Urothelium cell line (cell line): ENCODE measurements around the gene PGPEP1.
"Not testable (repeated sequence)": the region's sequence is repeated elsewhere in the genome, so short reads cannot be mapped to it uniquely, and the experiment has no call there.

Source experiments
- DNase-seq: peaks from one replicate; pipeline ENCODE4 v3.0.0; 2011; ENCODE audit warnings: low spot score, mixed read lengths
- FAIRE-seq: peaks from 2 replicates; lab custom pipeline; 2011; peaks lifted over from hg19 to GRCh38; lab: Jason Lieb, UNC

The PGPEP1 gene

DNA sequence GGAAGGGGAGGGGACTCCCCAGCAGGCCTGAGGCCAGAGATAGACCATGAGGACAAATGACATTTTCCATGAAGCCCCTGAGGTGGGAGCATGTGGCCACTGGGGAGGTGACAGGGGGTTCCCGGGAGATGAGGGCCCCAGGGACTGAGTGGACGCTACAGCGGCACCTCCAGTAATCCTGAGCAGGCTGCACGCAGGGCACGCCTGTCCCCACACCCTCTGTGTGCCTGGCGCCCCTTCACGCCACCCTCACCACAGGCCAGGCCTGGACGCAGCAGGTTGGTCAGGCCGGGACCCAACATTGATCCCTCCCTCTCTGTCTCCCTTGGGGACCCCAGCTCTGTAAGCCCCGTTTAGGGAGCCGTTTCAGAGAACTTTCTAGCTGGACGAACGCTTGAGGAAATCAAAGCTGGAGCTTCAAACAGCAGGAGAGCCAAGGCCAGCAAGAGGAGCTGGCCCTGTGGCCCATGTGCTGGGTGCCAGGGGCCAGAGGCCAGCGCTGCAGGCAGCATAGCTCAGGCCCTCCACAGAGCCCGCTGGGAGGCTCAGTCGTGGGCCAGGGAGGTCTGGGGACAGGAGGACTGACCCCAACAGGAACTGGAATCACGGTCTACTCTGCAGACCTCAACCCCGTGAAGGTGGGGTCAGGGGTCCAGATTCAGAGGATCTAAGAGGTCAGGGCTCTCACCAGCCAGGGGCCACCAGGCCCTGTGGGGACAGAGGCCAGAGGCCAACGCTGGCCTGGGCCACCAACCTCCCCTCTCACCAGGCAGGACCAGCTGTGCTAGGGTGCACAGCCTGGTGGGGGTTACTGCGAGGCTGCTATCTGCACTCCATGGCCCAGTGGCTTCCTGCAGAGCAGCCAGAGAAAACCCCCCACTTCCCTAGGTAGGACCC is 32.1 kb upstream of the PGPEP1 start:
- FAIRE-seq, result no peak

DNA sequence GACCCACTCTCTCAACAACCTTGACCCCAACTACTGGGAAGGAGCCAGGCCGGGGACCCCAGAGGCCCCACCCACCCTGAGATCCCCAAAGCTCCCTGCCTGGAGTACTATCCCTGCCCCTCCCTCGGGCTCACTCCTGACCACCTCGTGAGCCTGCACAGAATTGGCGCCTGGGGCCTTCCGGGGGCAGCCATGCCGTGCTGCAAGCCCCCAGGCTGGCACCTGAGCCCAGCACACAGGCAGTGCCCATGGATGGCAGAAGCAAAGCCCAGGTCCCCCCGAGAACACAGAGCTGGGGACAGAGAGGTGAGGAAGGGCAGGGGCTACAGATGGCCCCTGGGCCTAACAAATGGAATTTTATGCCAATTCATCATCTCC is 31.5 kb upstream of the PGPEP1 start:
- DNase-seq, result no peak
- FAIRE-seq, result no peak

More for the DNA sequence above, 32.1 kb upstream of the PGPEP1 start:
- DNase-seq, result no peak

DNA sequence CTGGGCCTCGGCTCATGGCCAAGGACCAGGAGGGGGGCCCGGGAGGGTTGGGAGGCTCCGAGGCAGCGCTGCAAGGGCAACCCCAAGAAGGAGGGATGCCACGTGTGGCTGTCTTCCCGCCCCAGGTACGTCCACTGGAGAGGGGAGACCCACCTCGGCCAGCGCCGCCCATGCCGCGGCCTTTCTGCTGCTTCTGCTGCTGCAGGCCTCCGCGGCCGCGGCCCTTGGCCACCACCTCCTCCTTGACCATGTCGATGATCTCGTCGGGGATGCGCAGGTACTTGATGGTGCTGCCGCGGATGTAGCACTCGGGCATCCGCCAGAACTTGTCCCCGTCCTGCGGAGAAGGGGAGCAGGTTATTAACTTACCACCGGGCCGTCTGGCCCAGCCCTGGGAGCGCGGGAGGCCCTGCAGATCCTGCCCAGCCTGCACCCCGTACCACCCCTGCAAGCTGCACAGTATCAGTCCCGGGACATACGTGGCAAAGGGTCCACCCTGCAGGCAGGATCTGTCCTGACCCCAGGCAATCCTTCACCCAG is 30.8 kb upstream of the PGPEP1 start:
- DNase-seq, result no peak
- no peak for FAIRE-seq

DNA sequence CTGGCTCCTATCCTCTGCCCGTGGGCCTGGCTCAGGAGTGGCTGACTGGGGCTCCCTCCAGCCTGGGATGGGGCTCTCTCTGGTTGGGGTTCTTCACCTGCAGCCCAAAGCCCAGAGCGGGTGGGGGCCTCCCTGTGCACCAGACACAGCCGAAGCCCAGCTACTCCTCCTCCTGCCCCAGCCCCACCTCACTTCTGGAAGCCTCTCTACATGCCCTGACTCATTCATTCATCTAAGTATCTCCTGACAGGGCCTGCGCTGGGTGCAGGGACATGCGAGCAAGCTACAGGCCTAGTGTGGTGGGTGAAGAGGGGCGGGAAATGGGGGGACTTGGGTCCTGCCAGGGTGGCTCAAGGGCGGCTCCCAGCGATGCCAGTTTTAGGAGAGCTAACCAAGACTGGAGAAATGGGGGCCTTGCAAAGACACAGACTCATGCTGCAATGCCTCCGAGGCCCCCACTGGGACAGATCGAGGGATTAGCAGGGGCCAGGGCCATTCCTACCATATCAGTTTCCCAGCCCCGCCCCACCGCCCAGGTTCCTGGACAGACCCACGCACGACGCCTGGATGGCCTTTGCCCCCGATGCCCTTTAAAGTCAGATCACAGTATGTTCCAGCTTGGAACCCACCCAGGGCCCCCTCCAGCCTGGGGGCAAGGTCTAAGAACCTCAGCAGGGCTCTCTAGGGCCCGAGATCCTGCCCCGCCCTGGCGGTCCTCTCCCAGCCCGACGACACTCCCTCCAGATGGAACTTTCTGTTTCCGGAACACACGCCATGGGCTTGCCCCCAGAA is 30.1 kb upstream of the PGPEP1 start:
- no peak for FAIRE-seq
- DNase-seq, result no peak

DNA sequence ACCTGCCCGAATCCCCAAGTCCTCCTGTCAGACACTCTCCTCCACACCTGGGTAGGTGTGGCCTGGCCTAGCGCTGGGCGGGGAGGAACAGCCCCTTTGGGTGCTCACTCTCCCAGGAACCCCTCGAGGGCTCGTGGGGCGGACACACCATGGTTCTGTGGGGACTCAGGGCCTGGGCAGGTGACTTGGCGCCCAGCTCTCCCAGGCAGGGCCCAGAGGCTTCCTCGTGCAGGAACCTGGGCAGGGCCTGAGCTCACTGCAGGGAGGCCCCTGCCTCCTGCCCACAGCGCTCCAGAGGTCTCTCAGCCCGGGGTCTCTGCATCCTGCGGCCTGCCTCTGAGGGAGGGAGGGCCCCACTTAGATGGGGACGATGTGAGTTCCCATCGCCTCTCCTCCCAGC is 29.4 kb upstream of the PGPEP1 start:
- DNase-seq (no peak), FAIRE-seq (no peak)

DNA sequence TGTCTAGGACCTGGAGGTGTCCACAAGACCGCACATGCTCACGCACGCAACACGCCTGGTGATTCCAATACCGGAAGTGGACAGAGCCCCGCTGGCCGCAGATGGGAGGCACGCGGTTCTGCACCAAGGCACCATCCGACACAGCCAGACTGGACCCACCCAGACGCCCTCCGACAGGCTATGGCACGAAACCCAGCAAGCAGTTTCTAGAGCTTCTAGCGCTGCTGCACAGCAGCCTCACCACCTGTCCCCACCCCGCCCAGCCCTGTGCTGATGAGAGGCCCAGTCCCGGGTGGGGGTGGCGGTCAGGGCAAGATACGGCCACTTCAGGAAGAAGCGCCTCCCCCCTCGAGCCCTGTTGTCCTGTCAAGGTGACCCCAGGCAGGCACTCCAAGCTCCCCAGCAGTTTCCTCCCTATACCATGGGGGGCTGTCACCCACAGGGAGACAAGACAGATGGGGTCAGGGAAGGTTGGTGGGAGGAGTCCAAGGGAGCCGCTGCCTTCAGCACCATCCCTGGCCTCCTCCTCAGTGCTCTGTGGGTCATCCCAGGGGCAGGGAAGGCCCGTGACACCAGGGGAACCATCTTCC is 28.8 kb upstream of the PGPEP1 start:
- FAIRE-seq (no peak), DNase-seq (no peak)

DNA sequence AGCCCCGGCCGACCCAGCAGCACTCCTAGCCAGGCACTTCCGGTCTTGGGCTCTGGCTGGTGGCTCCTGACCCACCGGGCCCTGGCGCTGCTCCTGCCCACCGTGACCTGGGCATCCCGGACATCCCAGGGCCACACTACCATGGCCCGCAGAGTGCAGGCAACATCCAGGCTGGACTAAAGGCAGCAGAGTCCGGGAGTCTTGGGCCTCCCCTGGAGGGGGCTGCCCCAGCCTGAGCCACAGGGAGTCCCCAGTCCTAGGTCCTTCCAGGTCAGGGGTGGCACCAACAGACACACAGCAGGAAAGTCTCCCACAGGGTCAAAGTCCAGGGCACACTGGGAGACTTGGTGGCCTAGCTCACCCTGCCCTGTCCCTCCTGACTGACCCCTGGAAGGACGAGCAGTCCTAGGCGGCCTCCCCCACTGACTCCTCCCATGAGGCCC is 28.3 kb upstream of the PGPEP1 start:
- DNase-seq (no peak), FAIRE-seq (no peak)

DNA sequence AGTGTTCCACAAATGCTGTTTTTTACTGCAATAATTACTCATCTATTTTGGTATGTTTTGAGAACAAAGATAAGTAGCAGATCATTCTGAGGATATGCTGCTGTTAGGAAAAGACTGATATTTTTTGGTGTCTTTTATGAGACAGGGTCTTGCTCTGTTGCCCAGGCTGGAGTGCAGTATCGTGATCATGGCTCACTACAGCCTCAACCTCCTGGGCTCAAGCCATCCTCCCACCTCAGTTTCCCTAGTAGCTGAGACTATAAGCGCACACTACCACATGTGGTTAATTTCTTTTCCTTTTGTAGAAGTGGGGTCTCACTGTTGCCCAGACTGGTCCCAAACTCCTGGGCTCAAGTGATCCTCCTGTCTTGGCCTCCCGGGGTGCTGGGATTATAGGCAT is 27.0 kb upstream of the PGPEP1 start:
- no peak for FAIRE-seq

DNA sequence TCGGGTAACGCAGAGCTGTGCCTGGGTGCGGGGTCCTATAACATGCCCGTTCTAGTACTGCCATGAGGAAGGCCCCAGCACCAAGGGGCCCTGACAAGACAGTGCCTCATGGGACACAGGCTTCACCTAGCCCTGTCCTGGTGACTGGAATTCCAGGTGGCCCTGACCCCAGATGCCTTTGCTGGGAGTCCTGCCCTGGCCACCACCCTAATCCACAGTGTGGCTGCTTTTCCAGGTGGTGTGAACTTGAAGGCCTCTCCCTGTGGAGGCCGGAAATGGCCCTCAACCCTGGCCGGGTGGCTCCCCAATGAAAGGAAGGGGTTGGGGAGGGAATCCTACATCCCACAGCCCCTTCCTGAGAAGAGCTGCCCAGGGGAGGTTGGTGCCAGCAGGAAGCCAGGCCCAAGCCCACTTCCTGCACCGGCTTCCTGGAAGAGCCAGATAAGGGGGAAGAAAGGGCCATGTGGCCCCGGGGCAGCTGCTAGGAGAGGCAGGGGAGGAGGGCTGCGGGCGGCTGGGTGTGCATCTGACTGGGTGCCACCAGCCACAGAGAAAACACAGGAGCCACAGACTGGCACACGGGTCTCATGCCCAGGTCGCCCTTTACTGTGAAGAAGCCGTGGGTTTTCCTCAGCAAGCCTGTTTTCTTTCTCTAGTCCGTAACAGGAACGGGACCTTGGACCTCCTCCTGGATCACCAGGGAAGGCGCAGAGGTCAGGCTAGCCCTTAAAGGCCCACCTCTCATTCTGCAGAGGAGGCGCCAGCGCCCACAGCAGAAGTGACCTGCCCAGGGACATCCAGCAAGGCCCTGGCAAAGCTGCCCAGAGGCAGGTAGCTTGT is 22.2 kb upstream of the PGPEP1 start:
- no peak for DNase-seq
- FAIRE-seq, result no peak

More for the DNA sequence above, 27.0 kb upstream of the PGPEP1 start:
- no peak for DNase-seq

DNA sequence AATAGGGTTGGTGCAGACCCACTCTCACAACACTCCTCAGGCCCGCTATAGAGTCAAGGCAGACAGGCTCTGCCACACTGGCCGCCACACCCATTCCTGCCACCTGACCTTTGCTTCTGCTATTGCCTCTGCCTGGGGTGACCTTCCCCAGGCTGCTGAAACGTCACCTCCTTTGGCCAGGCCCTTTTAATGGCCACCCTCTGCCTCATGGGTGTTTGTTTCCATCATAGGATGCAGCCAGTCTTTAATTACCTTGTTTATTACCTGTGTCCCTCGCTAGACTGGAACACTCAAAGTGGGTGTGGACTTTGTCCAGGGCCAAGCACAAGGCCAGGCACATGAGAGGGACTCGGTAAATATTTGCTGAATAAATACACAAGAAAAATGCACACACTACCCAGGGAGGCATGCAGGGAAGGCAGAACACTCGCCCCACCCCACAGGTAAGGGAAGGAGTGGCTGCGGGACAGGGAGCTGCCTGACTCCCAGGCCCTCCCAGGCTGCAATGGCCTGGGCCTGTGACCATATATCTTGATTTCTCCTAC is 20.7 kb upstream of the PGPEP1 start:
- DNase-seq, result no peak
- FAIRE-seq, result no peak

DNA sequence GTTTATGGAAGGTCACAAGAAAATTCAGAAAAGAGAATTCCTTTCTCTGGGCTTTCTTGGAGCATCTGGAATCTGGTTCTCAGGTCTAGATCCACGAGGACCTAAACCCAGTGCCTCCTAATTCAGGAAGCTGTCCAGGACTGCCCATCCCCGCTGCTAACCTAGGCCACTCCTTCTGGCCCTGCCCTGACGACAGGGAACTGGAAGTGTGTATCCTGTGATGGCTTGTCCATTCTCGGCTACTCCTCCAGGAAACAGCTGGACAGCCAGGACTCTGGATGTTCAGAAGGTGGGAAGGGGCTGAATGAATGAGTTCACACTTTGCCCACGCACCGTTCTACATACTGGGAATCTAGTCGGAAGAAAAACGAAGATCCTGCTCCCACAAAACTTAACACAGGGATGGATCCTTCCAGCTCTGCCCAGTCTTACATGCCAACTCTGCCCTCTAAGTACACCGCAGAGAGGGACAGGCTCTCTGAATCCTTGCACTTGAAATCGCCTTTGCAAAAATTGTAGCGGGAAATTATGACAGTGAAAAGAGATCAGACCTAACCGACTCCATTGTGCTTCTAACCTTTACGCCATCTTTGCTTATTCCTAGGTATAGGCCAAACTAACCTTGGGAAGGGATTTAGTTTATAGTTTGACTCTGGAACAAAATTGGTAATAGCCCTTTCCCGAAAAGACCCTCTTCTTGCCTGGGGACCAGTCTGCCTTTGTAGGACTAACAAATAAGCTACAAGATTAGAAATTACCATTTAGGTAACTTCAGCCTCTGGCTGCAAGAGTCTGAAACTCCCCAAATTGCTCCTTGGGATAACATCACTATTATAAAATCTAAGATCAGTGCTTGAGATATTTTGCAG is 19.3 kb upstream of the PGPEP1 start:
- DNase-seq, result no peak
- no peak for FAIRE-seq

DNA sequence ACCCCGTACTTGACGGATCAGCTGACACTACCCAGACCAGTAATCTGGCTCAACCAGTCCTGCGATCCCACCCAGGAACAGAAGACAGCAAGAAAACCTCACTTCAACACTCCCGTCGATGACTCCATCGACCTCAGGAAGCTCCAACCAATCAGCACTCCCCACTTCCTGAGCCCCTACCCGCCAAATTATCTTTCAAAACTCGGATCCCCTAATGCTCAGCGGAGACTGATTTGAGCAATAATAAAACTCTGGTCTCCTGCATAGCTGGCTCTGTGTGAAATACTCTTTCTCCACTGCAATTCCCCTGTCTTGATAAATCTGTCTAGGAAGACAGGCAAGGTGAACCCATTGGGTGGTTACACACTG is 18.7 kb upstream of the PGPEP1 start:
- DNase-seq, result no peak

DNA sequence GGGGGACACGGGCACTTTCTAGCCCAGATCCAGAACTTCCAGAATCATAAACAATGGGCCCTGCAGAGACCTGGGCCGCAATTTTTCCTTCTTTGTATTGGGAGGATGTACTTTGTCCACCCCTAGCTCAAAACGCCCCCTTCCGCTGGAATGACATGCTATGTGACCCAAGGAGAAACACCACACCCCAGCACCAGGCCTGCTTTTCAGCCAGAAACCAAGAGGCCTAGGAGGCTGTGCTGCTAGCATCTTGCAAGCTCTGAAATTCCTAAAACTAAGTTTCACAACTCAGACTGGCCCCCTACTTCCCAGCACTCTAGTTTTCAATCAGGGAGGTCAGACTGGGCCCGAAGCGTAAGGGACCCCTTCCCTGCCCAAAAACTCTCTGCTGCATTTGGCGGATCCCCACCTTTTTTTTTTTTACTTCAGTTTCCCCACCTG is 18.1 kb upstream of the PGPEP1 start:
- DNase-seq (peak; percentile 28), FAIRE-seq (no peak)

More for the DNA sequence above, 18.7 kb upstream of the PGPEP1 start:
- FAIRE-seq, result no peak

DNA sequence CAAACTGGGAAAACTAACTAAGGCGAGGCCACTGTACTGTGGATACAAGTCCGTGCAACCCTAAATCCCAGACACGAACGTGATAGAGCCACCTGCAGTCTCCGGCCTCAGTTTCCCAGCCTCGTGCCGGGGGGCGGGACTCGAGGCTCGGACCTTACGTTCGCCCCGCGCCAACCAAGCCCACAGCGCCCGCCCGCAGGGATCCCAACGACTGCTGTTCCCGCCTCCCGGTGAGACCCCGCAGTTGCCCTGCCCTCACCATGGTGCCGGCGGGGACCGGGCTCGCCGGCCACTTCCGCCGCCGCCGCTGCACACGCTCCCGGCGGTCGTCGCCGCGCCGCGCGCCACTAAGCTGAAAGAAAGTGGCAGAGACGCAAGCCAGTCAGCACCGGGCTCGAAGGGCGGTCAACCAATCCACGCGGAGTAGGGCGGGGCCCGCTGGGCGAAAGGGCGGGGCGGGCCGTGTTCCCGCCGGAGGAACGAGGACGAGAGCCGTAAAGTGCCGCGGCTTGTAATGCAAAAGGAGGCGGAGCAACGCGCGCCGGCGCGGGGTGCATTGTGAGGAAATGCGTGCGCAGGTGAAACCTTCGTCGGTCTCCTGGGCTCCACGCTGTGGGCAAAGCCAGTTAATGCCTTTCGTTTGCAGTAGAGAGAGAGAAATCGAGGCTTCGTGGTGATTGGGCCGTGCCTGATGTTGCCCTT is 17.5 kb upstream of the PGPEP1 start, which contains the start of gene LSM4:
TSS of gene LSM4 (minus strand) at position 318 of the 702 bp plus-strand sequence. CDS start at position 262, 56 bp downstream.
- FAIRE-seq (peak; percentile 87), DNase-seq (peak; percentile 96)

DNA sequence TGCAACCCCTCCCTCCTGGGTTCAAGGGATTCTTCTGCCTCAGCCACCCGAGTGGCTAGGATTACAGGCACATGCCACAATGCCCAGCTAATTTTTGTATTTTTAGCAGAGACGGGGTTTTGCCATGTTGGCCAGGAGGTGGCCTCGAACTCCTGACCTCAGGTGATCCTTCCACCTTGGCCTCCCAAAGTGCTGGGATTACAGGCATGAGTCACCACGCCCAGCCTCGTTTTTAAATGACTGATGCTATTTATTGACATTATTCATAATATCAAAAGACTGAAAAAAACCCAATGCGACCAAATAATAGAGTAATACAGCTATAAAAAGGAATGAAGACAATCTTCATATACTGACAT is 16.0 kb upstream of the PGPEP1 start:
- FAIRE-seq, DNase-seq: not testable (repeated sequence)

DNA sequence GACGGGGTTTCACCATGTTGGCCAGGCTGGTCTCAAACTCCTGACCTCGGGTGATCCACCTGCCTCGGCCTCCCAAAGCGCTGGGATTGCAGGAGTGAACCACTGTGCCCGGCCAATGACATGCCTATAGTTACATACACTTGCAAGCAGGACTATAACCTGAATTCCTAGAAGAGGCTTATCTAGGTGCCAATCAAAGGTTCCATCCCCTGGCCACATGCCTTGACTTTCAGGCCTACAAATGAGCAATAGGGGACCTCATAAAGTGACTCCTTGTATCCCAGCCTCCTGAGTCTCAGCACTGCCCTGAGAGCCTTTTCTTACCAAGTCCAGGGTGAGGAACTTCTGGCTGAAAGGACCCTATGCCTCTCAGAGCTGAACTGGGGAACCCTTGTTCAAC is 13.6 kb upstream of the PGPEP1 start:
- FAIRE-seq (no peak), DNase-seq (no peak)

DNA sequence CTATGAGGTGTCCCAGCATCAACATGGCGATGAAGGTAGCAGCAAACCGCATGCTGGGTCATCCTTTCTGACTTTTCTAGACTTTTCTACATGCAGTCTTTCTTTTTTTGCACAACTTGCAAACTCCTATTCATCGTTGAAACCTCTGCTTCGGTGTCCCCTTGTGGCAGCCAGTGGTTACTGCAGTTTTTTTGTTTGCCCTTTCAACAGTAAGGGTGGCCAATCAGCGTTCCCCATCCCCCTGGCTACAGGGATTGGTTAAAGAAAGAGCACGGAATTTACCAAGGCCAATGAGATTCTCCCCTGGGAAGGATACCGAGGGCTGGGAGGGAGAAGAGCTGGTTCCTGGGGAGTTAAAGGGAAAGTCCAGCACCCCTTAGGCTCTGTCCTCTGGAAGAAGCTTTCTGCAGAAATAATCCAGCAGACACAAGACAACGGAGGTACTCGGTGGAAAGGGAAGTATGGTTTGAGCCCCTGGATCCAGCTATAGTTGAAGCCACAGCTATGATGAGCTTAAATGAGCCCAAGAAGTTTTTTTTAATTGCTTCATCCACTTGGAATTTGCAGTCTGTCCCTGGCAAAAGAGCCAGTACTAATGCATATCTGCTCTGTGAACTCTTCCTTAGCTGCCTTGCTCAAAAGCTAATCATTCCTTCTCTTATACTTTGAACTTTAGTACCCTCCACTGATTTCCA is 11.9 kb upstream of the PGPEP1 start:
- DNase-seq, result peak; percentile 92
- FAIRE-seq, result no peak

DNA sequence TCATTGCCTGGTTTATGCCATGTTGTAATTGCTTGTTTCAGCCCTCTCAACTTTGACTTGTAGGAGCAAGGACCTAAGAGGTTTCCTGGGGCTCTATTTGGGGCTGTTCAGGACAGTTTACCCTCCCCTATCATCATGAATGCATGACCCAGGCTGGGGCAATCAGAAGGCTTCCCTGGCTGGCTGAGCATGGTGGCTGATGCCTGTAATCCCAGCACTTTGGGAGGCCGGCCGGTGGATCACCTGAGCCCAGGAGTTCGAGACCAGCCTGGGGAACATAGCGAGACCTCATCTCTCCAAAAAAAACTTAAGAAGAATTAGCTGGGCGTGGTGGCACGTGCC is 11.4 kb upstream of the PGPEP1 start:
- no peak for FAIRE-seq
- no peak for DNase-seq
